Muscle of arm (tissue), 12 donors: ENCODE results near the gene EPHA3. TPM values are rescaled to one million over a fixed set of nuclear protein-coding genes. Genes with fewer than 3 reads are reported as not detected.
A peak's percentile ranks its signal among the peaks of the same experiment; 100 is the strongest.
"Not testable (repeated sequence)": the region's sequence is repeated elsewhere in the genome, so short reads cannot be mapped to it uniquely, and the experiment has no call there.

Experiments used
- DNase-seq: peaks from one replicate; pipeline ENCODE4 v3.0.0-alpha.2; 2013
- polyA plus RNA-seq, 12 donors: library from polyadenylated mRNA; unstranded; fragments of 120-200 nt; gene quantifications; one replicate each; pipeline ENCODE4 v1.2.1, GENCODE V29; 2013; ENCODE audit not compliant: insufficient read length in 12 of 12

The EPHA3 gene
- polyA plus RNA-seq, 12 donors: 10.8 to 27.7 (median 17.4) TPM; not detected in 1

- no peak for DNase-seq
Observed at GRCh38 chr3:89280301-89280700, 172.9 kb downstream of the EPHA3 start.

GRCh38 chr3:89280822-89281365 is 173.5 kb downstream of the EPHA3 start:
- no peak for DNase-seq

GRCh38 chr3:89287902-89288508 is 180.6 kb downstream of the EPHA3 start:
- no peak for DNase-seq

GRCh38 chr3:89289574-89290190 is 182.3 kb downstream of the EPHA3 start:
- DNase-seq: no peak

GRCh38 chr3:89297199-89297598 is 189.8 kb downstream of the EPHA3 start:
- no peak for DNase-seq

- DNase-seq: no peak
Observed at GRCh38 chr3:89300526-89300925, 193.1 kb downstream of the EPHA3 start.

- no peak for DNase-seq
Observed at GRCh38 chr3:89300981-89301380, 193.6 kb downstream of the EPHA3 start.

- DNase-seq: no peak
Observed at GRCh38 chr3:89303701-89304100, 196.3 kb downstream of the EPHA3 start.

GRCh38 chr3:89306540-89306939 is 199.1 kb downstream of the EPHA3 start:
- DNase-seq: no peak

- no peak for DNase-seq
Observed at GRCh38 chr3:89311581-89311980, 204.2 kb downstream of the EPHA3 start.

- no peak for DNase-seq
Observed at GRCh38 chr3:89312141-89312540, 204.7 kb downstream of the EPHA3 start.

GRCh38 chr3:89314454-89315098 is 207.2 kb downstream of the EPHA3 start:
- DNase-seq: no peak

GRCh38 chr3:89315750-89316470 is 208.5 kb downstream of the EPHA3 start:
- no peak for DNase-seq

- no peak for DNase-seq
Observed at GRCh38 chr3:89320186-89320585, 212.8 kb downstream of the EPHA3 start.

- DNase-seq: no peak
Observed at GRCh38 chr3:89326997-89327396, 219.6 kb downstream of the EPHA3 start.

- no peak for DNase-seq
Observed at GRCh38 chr3:89332386-89332785, 225.0 kb downstream of the EPHA3 start.

GRCh38 chr3:89332793-89333192 is 225.4 kb downstream of the EPHA3 start:
- DNase-seq: no peak

- DNase-seq: no peak
Observed at GRCh38 chr3:89335693-89336092, 228.3 kb downstream of the EPHA3 start.

GRCh38 chr3:89340408-89340807 is 233.0 kb downstream of the EPHA3 start:
- DNase-seq: peak; percentile 48

- DNase-seq: no peak
Observed at GRCh38 chr3:89344076-89344475, 236.7 kb downstream of the EPHA3 start.

- not testable (repeated sequence) for DNase-seq
Observed at GRCh38 chr3:89350935-89351334, 243.5 kb downstream of the EPHA3 start.

GRCh38 chr3:89353465-89353864 is 246.0 kb downstream of the EPHA3 start:
- DNase-seq: no peak
